Thyroid gland (tissue), 4 donors: ENCODE results near the gene FKRP. TPM values are rescaled to one million over a fixed set of nuclear protein-coding genes. Genes with fewer than 3 reads are reported as not detected.

Experiments
- DNase-seq, 2 donors: peaks; one replicate each; pipeline ENCODE4 v3.0.0-alpha.2; 2019
- H3K27ac ChIP-seq, 3 donors: fragments of 200-600 bp; sonication (generic); 1 replicate in 2 of 3; 2 replicates in 1 of 3; pipeline ENCODE4 v1.5.1; 2016 to 2019; ENCODE audit warnings: mild to moderate bottlenecking in 1 of 3, moderate library complexity in 1 of 3
- H3K27me3 ChIP-seq: fragments of 200-600 bp; sonication (generic); one replicate; pipeline ENCODE4 v1.5.1; 2019
- H3K36me3 ChIP-seq, 2 donors: fragments of 200-600 bp; sonication (generic); one replicate each; pipeline ENCODE4 v1.5.1; 2016 to 2019
- H3K4me1 ChIP-seq, 2 donors: fragments of 200-600 bp; sonication (generic); one replicate each; pipeline ENCODE4 v1.5.1; 2017 to 2019
- H3K4me3 ChIP-seq, 3 donors: fragments of 200-600 bp; sonication (generic); replicated peaks in 1 of 3; 1 replicate in 2 of 3; 2 replicates in 1 of 3; pipeline ENCODE4 v1.5.1; 2016; ENCODE audit warnings: mild to moderate bottlenecking in 1 of 3
- H3K9me3 ChIP-seq: fragments of 200-600 bp; sonication (generic); one replicate; pipeline ENCODE4 v1.5.1; 2017
- CTCF ChIP-seq, 6 experiments: fragments of 200-600 bp in 3 of 6; fragments of 450-650 bp in 3 of 6; sonication (generic) in 3 of 6; IDR thresholded peaks; one replicate each; pipeline ENCODE4 v1.5.1; 2016 to 2019; ENCODE audit warnings: antibody characterized with exemption in 6 of 6, mild to moderate bottlenecking in 2 of 6, inconsistent platforms in 1 of 6, moderate library complexity in 1 of 6
- POLR2A ChIP-seq, 2 donors: fragments of 450-650 bp; IDR thresholded peaks; one replicate each; pipeline ENCODE4 v1.6.1; 2017; ENCODE audit warnings: antibody characterized with exemption in 2 of 2, mild to moderate bottlenecking in 2 of 2, moderate library complexity in 1 of 2
- WGBS, 2 donors: methylation state at CpG; one replicate each; pipeline ENCODE4 v1.1.5; 2017; 5-methylcytosine and 5-hydroxymethylcytosine counted together
- intact Hi-C: fragments of 100-400 bp; cut with DNase I; formaldehyde crosslinking; loops from one replicate; pipeline ENCODE4 v1.15.1; 2023
- total RNA-seq, 4 donors: library from RNA; depleted of rRNA; stranded (reverse); fragments of >200 nt; gene quantifications; one replicate each; pipeline ENCODE4 v1.2.3, GENCODE V29; 2016

Gene FKRP
- total RNA-seq, 4 donors from 2014 or later, result 20.1 to 40.1 (median 23.1) TPM

DNA sequence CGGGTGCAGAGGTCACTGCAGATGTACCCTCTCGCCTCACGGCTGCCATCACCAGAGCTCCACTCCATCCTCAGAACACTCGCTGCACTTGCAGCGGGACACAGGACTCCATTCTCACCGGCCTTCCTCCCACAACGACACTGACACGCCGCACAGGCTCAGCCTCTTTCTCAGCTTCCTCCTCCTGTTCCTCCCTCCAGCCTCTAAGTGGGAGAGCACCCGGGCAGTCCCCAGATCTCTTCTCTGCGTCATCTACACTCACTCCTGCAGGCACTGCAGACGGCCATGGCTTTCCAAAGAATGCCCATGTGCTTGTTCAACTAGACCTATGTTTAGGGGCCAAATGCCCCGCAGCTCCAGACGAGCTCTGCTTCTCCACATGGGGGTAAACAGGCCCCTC lies 14.3 kb upstream of the FKRP start:
- Histone ChIP-seq H3K36me3 (peaks cover 60 to 66% of the 10 kb centered on the region in 2 donors), H3K9me3 (no peaks in the 10 kb centered on the region), H3K4me3 (no peak overlapping the region), H3K27me3 (no peaks in the 10 kb centered on the region), H3K4me1 (peaks cover 0 to under 1% of the 10 kb centered on the region in 2 donors), H3K27ac (no peak overlapping the region)
- 85 to 88% methylated on average over 14 of the region's 14 CpGs for WGBS, 2 donors
- no peak for TF ChIP-seq POLR2A (IDR thresholded peaks at IDR 0.05)
- TF ChIP-seq CTCF (IDR thresholded peaks at IDR 0.05), result no peak
- DNase-seq, result no peak
- intact Hi-C loops, result loop anchor here (10.0 kb wide), 1 partner anchor 117 kb away; no protein-coding TSS in a partner anchor

DNA sequence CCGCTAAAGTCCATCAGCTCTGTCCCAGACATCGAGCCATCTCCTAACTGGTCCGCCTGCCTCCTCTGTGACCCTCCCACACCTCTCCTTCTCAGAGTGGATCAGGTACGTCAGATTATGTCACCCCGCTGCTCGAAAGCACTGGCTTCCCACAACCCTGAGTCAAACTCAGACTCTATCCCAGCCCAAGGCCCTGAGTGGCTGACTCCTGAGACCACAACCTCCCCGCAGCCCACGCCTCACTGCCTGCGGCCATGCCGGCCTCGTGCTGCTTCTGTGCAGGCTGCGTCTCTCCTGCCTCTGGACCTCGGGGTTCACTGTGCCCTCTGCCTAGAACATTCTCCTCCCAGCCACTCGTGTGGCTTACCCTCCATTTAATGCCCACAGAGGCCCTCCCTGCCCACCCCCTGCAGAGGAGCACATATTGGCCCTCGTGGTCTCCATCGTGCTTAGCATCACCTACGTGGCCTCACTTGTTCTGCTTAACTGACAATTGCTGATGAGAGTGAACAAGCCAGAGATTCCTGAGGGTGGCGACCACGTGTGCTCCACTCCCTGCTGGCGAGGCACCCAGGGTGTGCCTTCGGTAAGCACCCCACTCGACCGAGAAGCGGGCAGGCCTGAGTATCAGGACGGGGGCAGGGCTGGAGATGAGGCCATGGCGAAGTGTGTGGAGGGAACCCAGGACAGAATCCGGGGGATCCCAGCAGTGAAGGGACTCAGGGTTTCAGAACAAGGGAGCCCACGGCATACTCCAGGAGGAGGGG lies 13.5 kb upstream of the FKRP start:
- DNase-seq, result peak; percentile 24 to 83
- peaks cover 58 to 62% of the 10 kb centered on the region in 2 donors for H3K36me3 ChIP-seq
- no peak overlapping the region for H3K4me3 ChIP-seq
- intact Hi-C loops, result loop anchor here (10.0 kb wide), 1 partner anchor 118 kb away; no protein-coding TSS in a partner anchor
- no peak for TF ChIP-seq CTCF (IDR thresholded peaks at IDR 0.05)
- TF ChIP-seq POLR2A (IDR thresholded peaks at IDR 0.05), result no peak
- no peak overlapping the region for H3K27ac ChIP-seq
- H3K9me3 ChIP-seq, result no peaks in the 10 kb centered on the region
- peaks cover 0 to 6% of the 10 kb centered on the region in 2 donors for H3K4me1 ChIP-seq
- WGBS, 2 donors, result 63 to 88% methylated on average over 24 to 28 of the region's 28 CpGs
- no peaks in the 10 kb centered on the region for H3K27me3 ChIP-seq

GRCh38 chr19:46732966-46733689 lies 12.7 kb upstream of the FKRP start:
- no peak overlapping the region for H3K4me3 ChIP-seq
- WGBS, 2 donors, result 78 to 83% methylated on average over 22 to 23 of the region's 23 CpGs
- intact Hi-C loops, result loop anchor here (10.0 kb wide), 1 partner anchor 118 kb away; no protein-coding TSS in a partner anchor
- no peaks in the 10 kb centered on the region for H3K27me3 ChIP-seq
- no peaks in the 10 kb centered on the region for H3K9me3 ChIP-seq
- DNase-seq, result no peak
- H3K36me3 ChIP-seq, result peaks cover 57 to 60% of the 10 kb centered on the region in 2 donors
- no peak overlapping the region for H3K27ac ChIP-seq
- no peak for TF ChIP-seq CTCF (IDR thresholded peaks at IDR 0.05)
- no peak for TF ChIP-seq POLR2A (IDR thresholded peaks at IDR 0.05)
- H3K4me1 ChIP-seq, result peaks cover 0 to 6% of the 10 kb centered on the region in 2 donors

- Histone ChIP-seq H3K27me3 (no peaks in the 10 kb centered on the region), H3K36me3 (peaks cover 54 to 57% of the 10 kb centered on the region in 2 donors), H3K4me3 (no peak overlapping the region), H3K4me1 (peaks cover 0 to 6% of the 10 kb centered on the region in 2 donors), H3K9me3 (no peaks in the 10 kb centered on the region), H3K27ac (no peak overlapping the region)
- no peak for DNase-seq
- intact Hi-C loops, result loop anchor here (10.0 kb wide), 1 partner anchor 119 kb away; no protein-coding TSS in a partner anchor
- TF ChIP-seq CTCF (IDR thresholded peaks at IDR 0.05) (no peak), POLR2A (IDR thresholded peaks at IDR 0.05) (no peak)
- 88% methylated on average over 11 of the region's 11 CpGs for WGBS, 2 donors
Observed at GRCh38 chr19:46733690-46734292, 12.1 kb upstream of the FKRP start.
